Chondrocyte (in vitro differentiated cells): ENCODE data around the gene ENAM. TPM values are rescaled to one million over a fixed set of nuclear protein-coding genes. Genes with fewer than 3 reads are reported as not detected.
"Not testable (repeated sequence)": the region's sequence is repeated elsewhere in the genome, so short reads cannot be mapped to it uniquely, and the experiment has no call there.

Source experiments
- DNase-seq: peaks from one replicate; pipeline ENCODE4 v3.0.0; 2021; ENCODE audit warnings: mixed read lengths, low spot score
- H3K27ac Mint-ChIP-seq: one replicate; pipeline ENCODE4 v1.8.0; 2021; ENCODE audit warnings: mild to moderate bottlenecking, moderate library complexity, mixed read lengths; ENCODE audit not compliant: unreplicated experiment
- H3K27me3 Mint-ChIP-seq: 2 replicates; pipeline ENCODE4 v1.8.0; 2021; ENCODE audit warnings: low read depth, mixed read lengths
- H3K36me3 Mint-ChIP-seq: 2 replicates; pipeline ENCODE4 v1.8.0; 2021; ENCODE audit warnings: low read depth, mixed read lengths
- H3K4me1 Mint-ChIP-seq: 2 replicates; pipeline ENCODE4 v1.8.0; 2021; ENCODE audit warnings: low read depth, mild to moderate bottlenecking, mixed read lengths
- H3K4me3 Mint-ChIP-seq: one replicate; pipeline ENCODE4 v1.8.0; 2021; ENCODE audit warnings: mild to moderate bottlenecking, moderate library complexity, mixed read lengths; ENCODE audit not compliant: unreplicated experiment
- H3K9me3 Mint-ChIP-seq: 2 replicates; pipeline ENCODE4 v1.8.0; 2021; ENCODE audit warnings: low read depth, mixed read lengths
- CTCF ChIP-seq: fragments of 200-600 bp; sonication (generic); IDR thresholded peaks from 2 replicates; pipeline ENCODE4 v1.5.0; 2021; ENCODE audit warnings: antibody characterized with exemption, mild to moderate bottlenecking, moderate library complexity
- total RNA-seq: library from RNA; stranded (reverse); gene quantifications from 3 replicates; pipeline ENCODE4 v1.2.1, GENCODE V29; 2021

Gene ENAM
- total RNA-seq, 1 donor from 2014 or later: not detected

GRCh38 chr4:70678383-70678999, 49.9 kb downstream of the ENAM start:
- H3K27ac Mint-ChIP-seq: no peak overlapping the region
- no peak for DNase-seq
- H3K36me3 Mint-ChIP-seq: no peaks in the 10 kb centered on the region
- no peak for TF ChIP-seq CTCF
- no peaks in the 10 kb centered on the region for H3K9me3 Mint-ChIP-seq
- H3K4me1 Mint-ChIP-seq: no peaks in the 10 kb centered on the region
- H3K27me3 Mint-ChIP-seq: peaks cover 22% of the 10 kb centered on the region
- no peak overlapping the region for H3K4me3 Mint-ChIP-seq

- no peak overlapping the region for H3K4me3 Mint-ChIP-seq
- H3K27ac Mint-ChIP-seq: no peak overlapping the region
- H3K36me3 Mint-ChIP-seq: no peaks in the 10 kb centered on the region
- no peak for TF ChIP-seq CTCF
- H3K4me1 Mint-ChIP-seq: no peaks in the 10 kb centered on the region
- no peak for DNase-seq
- no peaks in the 10 kb centered on the region for H3K9me3 Mint-ChIP-seq
- H3K27me3 Mint-ChIP-seq: peaks cover 18% of the 10 kb centered on the region
Measured at GRCh38 chr4:70680934-70681333, 52.4 kb downstream of the ENAM start.

- Mint-ChIP-seq H3K9me3 (no peaks in the 10 kb centered on the region), H3K27ac (no peak overlapping the region), H3K36me3 (no peaks in the 10 kb centered on the region), H3K4me1 (no peaks in the 10 kb centered on the region), H3K4me3 (no peak overlapping the region), H3K27me3 (peaks cover 18% of the 10 kb centered on the region)
- no peak for DNase-seq
- TF ChIP-seq CTCF: no peak
Measured at GRCh38 chr4:70681704-70682103, 53.2 kb downstream of the ENAM start.

GRCh38 chr4:70682142-70682541, 53.6 kb downstream of the ENAM start:
- not testable (repeated sequence) for H3K27ac Mint-ChIP-seq, H3K9me3 Mint-ChIP-seq, H3K36me3 Mint-ChIP-seq, H3K4me3 Mint-ChIP-seq, DNase-seq, H3K4me1 Mint-ChIP-seq
- H3K27me3 Mint-ChIP-seq: peaks cover 18% of the 10 kb centered on the region

- H3K27me3 Mint-ChIP-seq: peaks cover 9% of the 10 kb centered on the region
- peak overlapping the region; percentile 98 for H3K4me3 Mint-ChIP-seq
- peaks cover 4% of the 10 kb centered on the region for H3K36me3 Mint-ChIP-seq
- H3K4me1 Mint-ChIP-seq: peaks cover 38% of the 10 kb centered on the region
- no peak for TF ChIP-seq CTCF
- peak overlapping the region; percentile 99 for H3K27ac Mint-ChIP-seq
- H3K9me3 Mint-ChIP-seq: no peaks in the 10 kb centered on the region
- no peak for DNase-seq
Measured at GRCh38 chr4:70687392-70687791, 58.8 kb downstream of the ENAM start.
